ENCODE data around the gene RNF115.

GRCh38 chr1:145843031-145843430, 19.1 kb upstream of the RNF115 start:
- TF ChIP-seq POLR2AphosphoS5 (IDR thresholded peaks at IDR 0.05) (no peak), CTCF (IDR thresholded peaks at IDR 0.05) (no peak)
